ENCODE measurements around the gene SLC4A1AP. TPM values are rescaled to one million over a fixed set of nuclear protein-coding genes. Genes with fewer than 3 reads are reported as not detected.
"Not testable (repeated sequence)": the region's sequence is repeated elsewhere in the genome, so short reads cannot be mapped to it uniquely, and the experiment has no call there.

The SLC4A1AP gene
- 34.8 TPM for polyA plus RNA-seq (2012; ENCODE audit: insufficient read depth, insufficient read length)

GRCh38 chr2:27663285-27664153, at the start of gene SLC4A1AP, which contains the start of gene SUPT7L:
TSS of gene SLC4A1AP (plus strand) at chr2:27663889. CDS start at chr2:27663915, 26 bp downstream.
TSS of gene SUPT7L (minus strand) at chr2:27663614. CDS start at chr2:27662192, 1,422 bp downstream.
- peak within 1 kb of the TSS; percentile 95 for H3K4me3 ChIP-seq (ENCODE audit: low read length)
- peak; percentile 86 for DNase-seq (ENCODE audit: low read depth, low spot score)

GRCh38 chr2:27613985-27614384, 49.7 kb upstream of the SLC4A1AP start:
- no peak for DNase-seq (ENCODE audit: low read depth, low spot score)
- H3K4me3 ChIP-seq (ENCODE audit: low read length), result no peak overlapping the region

GRCh38 chr2:27615316-27615715, 48.4 kb upstream of the SLC4A1AP start:
- no peak overlapping the region for H3K4me3 ChIP-seq (ENCODE audit: low read length)
- DNase-seq (ENCODE audit: low read depth, low spot score), result no peak

GRCh38 chr2:27621524-27621923, 42.2 kb upstream of the SLC4A1AP start:
- DNase-seq (ENCODE audit: low read depth, low spot score), result no peak
- H3K4me3 ChIP-seq (ENCODE audit: low read length), result no peak overlapping the region

- DNase-seq (ENCODE audit: low read depth, low spot score), result no peak
Measured at GRCh38 chr2:27622921-27623384, 40.7 kb upstream of the SLC4A1AP start.

GRCh38 chr2:27624943-27625342, 38.7 kb upstream of the SLC4A1AP start:
- H3K4me3 ChIP-seq (ENCODE audit: low read length), result no peak overlapping the region
- no peak for DNase-seq (ENCODE audit: low read depth, low spot score)

More at GRCh38 chr2:27622921-27623384, 40.7 kb upstream of the SLC4A1AP start:
- no peak overlapping the region for H3K4me3 ChIP-seq (ENCODE audit: low read length)

- not testable (repeated sequence) for H3K4me3 ChIP-seq (ENCODE audit: low read length); DNase-seq (ENCODE audit: low read depth, low spot score)
Measured at GRCh38 chr2:27626323-27626722, 37.4 kb upstream of the SLC4A1AP start.

GRCh38 chr2:27626921-27627320, 36.8 kb upstream of the SLC4A1AP start:
- not testable (repeated sequence) for H3K4me3 ChIP-seq (ENCODE audit: low read length)
- DNase-seq (ENCODE audit: low read depth, low spot score), result peak; percentile 37

- H3K4me3 ChIP-seq (ENCODE audit: low read length), result peak overlapping the region; percentile 92
- no peak for DNase-seq (ENCODE audit: low read depth, low spot score)
Measured at GRCh38 chr2:27627963-27628766, 35.5 kb upstream of the SLC4A1AP start.

- peak; percentile 91 for DNase-seq (ENCODE audit: low read depth, low spot score)
- peak within 1 kb of the TSS; percentile 92 for H3K4me3 ChIP-seq (ENCODE audit: low read length)
Measured at GRCh38 chr2:27628767-27629709, 34.7 kb upstream of the SLC4A1AP start, which contains the start of the genes CCDC121 and GPN1. TSS of gene CCDC121 (minus strand) at chr2:27629012. CDS start at chr2:27627799, 1,213 bp downstream. TSS of gene GPN1 (plus strand) at chr2:27629050. CDS start at chr2:27629059, 9 bp downstream.

GRCh38 chr2:27630257-27630656, 33.4 kb upstream of the SLC4A1AP start:
- DNase-seq (ENCODE audit: low read depth, low spot score); H3K4me3 ChIP-seq (ENCODE audit: low read length): not testable (repeated sequence)

GRCh38 chr2:27634291-27634690, 29.4 kb upstream of the SLC4A1AP start:
- DNase-seq (ENCODE audit: low read depth, low spot score), result no peak
- H3K4me3 ChIP-seq (ENCODE audit: low read length), result no peak overlapping the region

- H3K4me3 ChIP-seq (ENCODE audit: low read length), result no peak overlapping the region
- no peak for DNase-seq (ENCODE audit: low read depth, low spot score)
Measured at GRCh38 chr2:27636766-27637165, 26.9 kb upstream of the SLC4A1AP start.

GRCh38 chr2:27638037-27638637, 25.6 kb upstream of the SLC4A1AP start:
- no peak for DNase-seq (ENCODE audit: low read depth, low spot score)
- H3K4me3 ChIP-seq (ENCODE audit: low read length), result no peak overlapping the region

- no peak overlapping the region for H3K4me3 ChIP-seq (ENCODE audit: low read length)
Measured at GRCh38 chr2:27638709-27639108, 25.0 kb upstream of the SLC4A1AP start.

GRCh38 chr2:27640722-27641245, 22.9 kb upstream of the SLC4A1AP start:
- DNase-seq (ENCODE audit: low read depth, low spot score), result no peak
- no peak overlapping the region for H3K4me3 ChIP-seq (ENCODE audit: low read length)

More at GRCh38 chr2:27638709-27639108, 25.0 kb upstream of the SLC4A1AP start:
- no peak for DNase-seq (ENCODE audit: low read depth, low spot score)

GRCh38 chr2:27645197-27645596, 18.5 kb upstream of the SLC4A1AP start:
- H3K4me3 ChIP-seq (ENCODE audit: low read length), result no peak overlapping the region
- no peak for DNase-seq (ENCODE audit: low read depth, low spot score)

GRCh38 chr2:27647289-27647688, 16.4 kb upstream of the SLC4A1AP start:
- no peak overlapping the region for H3K4me3 ChIP-seq (ENCODE audit: low read length)
- DNase-seq (ENCODE audit: low read depth, low spot score), result no peak
